ENCODE results near the gene NHS.

- no peak for TF ChIP-seq CTCF (IDR thresholded peaks at IDR 0.05)
- no peak for TF ChIP-seq POLR2A (IDR thresholded peaks at IDR 0.05)
These were observed 46.2 kb upstream of the NHS start for GRCh38 chrX:17328837-17329236.
